ENCODE results near the gene NBR1. TPM values are rescaled to one million over a fixed set of nuclear protein-coding genes. Genes with fewer than 3 reads are reported as not detected.

The NBR1 gene
- polyA plus RNA-seq, 1 donor (not counting 4 experiments of a cell fraction or from before 2014, with no cell fraction given), result 65.7 TPM

DNA sequence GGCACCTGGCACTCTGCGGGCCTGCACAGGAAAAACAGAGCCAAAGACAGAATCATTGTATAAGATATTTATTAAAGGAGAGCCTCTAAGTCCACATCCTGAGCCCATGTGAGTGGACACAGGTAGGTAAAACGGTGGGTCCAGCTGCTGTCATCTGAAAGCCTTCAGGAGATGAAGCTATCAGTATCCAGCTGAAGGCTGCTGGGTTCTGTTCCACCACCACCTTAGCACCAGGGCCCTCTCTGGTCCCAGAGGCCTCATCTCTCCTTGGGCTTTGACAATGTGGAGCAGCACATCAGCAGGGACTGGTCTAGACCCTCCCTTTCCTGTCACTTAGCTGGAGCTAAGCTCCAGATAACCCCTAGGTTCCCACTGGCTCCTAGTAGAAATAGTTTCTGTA is 48.0 kb downstream of the NBR1 start:
- H3K27me3 ChIP-seq (ENCODE audit: control insufficient read depth, extremely low read depth, insufficient read depth, low read length), result no peaks in the 10 kb centered on the region
- TF ChIP-seq, protein P1, sequence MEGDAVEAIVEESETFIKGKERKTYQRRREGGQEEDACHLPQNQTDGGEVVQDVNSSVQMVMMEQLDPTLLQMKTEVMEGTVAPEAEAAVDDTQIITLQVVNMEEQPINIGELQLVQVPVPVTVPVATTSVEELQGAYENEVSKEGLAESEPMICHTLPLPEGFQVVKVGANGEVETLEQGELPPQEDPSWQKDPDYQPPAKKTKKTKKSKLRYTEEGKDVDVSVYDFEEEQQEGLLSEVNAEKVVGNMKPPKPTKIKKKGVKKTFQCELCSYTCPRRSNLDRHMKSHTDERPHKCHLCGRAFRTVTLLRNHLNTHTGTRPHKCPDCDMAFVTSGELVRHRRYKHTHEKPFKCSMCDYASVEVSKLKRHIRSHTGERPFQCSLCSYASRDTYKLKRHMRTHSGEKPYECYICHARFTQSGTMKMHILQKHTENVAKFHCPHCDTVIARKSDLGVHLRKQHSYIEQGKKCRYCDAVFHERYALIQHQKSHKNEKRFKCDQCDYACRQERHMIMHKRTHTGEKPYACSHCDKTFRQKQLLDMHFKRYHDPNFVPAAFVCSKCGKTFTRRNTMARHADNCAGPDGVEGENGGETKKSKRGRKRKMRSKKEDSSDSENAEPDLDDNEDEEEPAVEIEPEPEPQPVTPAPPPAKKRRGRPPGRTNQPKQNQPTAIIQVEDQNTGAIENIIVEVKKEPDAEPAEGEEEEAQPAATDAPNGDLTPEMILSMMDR (optimal IDR thresholded peaks at IDR 0.05 in 1 of 3, IDR thresholded peaks at IDR 0.05 in 1 of 3, conservative IDR thresholded peaks at IDR 0.05 in 1 of 3; ENCODE audit: extremely low read depth in 1 of 3, insufficient read depth in 2 of 3, low read length in 3 of 3), result no peak
- TF ChIP-seq EZH2 (IDR thresholded peaks at IDR 0.05; ENCODE audit: low read length), result no peak
- no peak overlapping the region for H3K4me3 ChIP-seq (ENCODE audit: control insufficient read depth in 2 of 3, extremely low read depth in 1 of 3, insufficient read depth in 2 of 3, low read depth in 1 of 3, low read length in 3 of 3)
- dilution Hi-C loops (cut with MboI; ENCODE audit: extremely low pct_ligation_motif_present, low sequenced_read_pairs), result no loop called here
- no peak for DNase-seq (ENCODE audit: low read depth, low spot score)
- no peaks in the 10 kb centered on the region for H3K9me1 ChIP-seq (ENCODE audit: control insufficient read depth, extremely low read depth, insufficient read depth, low read length)
- H3K27ac ChIP-seq (ENCODE audit: control insufficient read depth, insufficient read depth, low read length), result no peak overlapping the region
- H3K9me3 ChIP-seq (ENCODE audit: control insufficient read depth, low read depth, low read length), result no peaks in the 10 kb centered on the region
- H2AFZ ChIP-seq (ENCODE audit: control insufficient read depth, low read length), result no peak overlapping the region
- H3K79me2 ChIP-seq (ENCODE audit: control insufficient read depth, insufficient read depth, low read length), result no peaks in the 10 kb centered on the region
- H3K4me2 ChIP-seq (ENCODE audit: control insufficient read depth, extremely low read depth, insufficient read depth, low read depth, low read length), result no peak overlapping the region
- H3K36me3 ChIP-seq (ENCODE audit: control insufficient read depth in 2 of 2, extremely low read depth in 1 of 2, insufficient read depth in 2 of 2, low read length in 2 of 2), result peaks cover 8 to 20% of the 10 kb centered on the region in 2 experiments
- no peak overlapping the region for H3K9ac ChIP-seq (ENCODE audit: control insufficient read depth, extremely low read depth, insufficient read depth, low read length)
- no peak for FAIRE-seq
- H3K4me1 ChIP-seq (ENCODE audit: control insufficient read depth, extremely low read depth, insufficient read depth, low read length), result no peaks in the 10 kb centered on the region
- no peaks in the 10 kb centered on the region for H4K20me1 ChIP-seq (ENCODE audit: control insufficient read depth, extremely low read depth, insufficient read depth, low read length)

GRCh38 chr17:43219746-43220380 is 48.8 kb downstream of the NBR1 start:
- FAIRE-seq (no peak), DNase-seq (ENCODE audit: low read depth, low spot score) (no peak)
- Histone ChIP-seq H3K9me1 (ENCODE audit: control insufficient read depth, extremely low read depth, insufficient read depth, low read length) (no peaks in the 10 kb centered on the region), H3K36me3 (ENCODE audit: control insufficient read depth in 2 of 2, extremely low read depth in 1 of 2, insufficient read depth in 2 of 2, low read length in 2 of 2) (peaks cover 8 to 20% of the 10 kb centered on the region in 2 experiments), H2AFZ (ENCODE audit: control insufficient read depth, low read length) (no peak overlapping the region), H3K4me1 (ENCODE audit: control insufficient read depth, extremely low read depth, insufficient read depth, low read length) (no peaks in the 10 kb centered on the region), H3K27ac (ENCODE audit: control insufficient read depth, insufficient read depth, low read length) (no peak overlapping the region), H4K20me1 (ENCODE audit: control insufficient read depth, extremely low read depth, insufficient read depth, low read length) (no peaks in the 10 kb centered on the region), H3K79me2 (ENCODE audit: control insufficient read depth, insufficient read depth, low read length) (no peaks in the 10 kb centered on the region), H3K4me2 (ENCODE audit: control insufficient read depth, extremely low read depth, insufficient read depth, low read depth, low read length) (no peak overlapping the region), H3K27me3 (ENCODE audit: control insufficient read depth, extremely low read depth, insufficient read depth, low read length) (no peaks in the 10 kb centered on the region), H3K4me3 (ENCODE audit: control insufficient read depth in 2 of 3, extremely low read depth in 1 of 3, insufficient read depth in 2 of 3, low read depth in 1 of 3, low read length in 3 of 3) (no peak overlapping the region), H3K9me3 (ENCODE audit: control insufficient read depth, low read depth, low read length) (no peaks in the 10 kb centered on the region), H3K9ac (ENCODE audit: control insufficient read depth, extremely low read depth, insufficient read depth, low read length) (no peak overlapping the region)
- dilution Hi-C loops (cut with MboI; ENCODE audit: extremely low pct_ligation_motif_present, low sequenced_read_pairs), result no loop called here
- TF ChIP-seq, protein P1 (optimal IDR thresholded peaks at IDR 0.05 in 1 of 3, IDR thresholded peaks at IDR 0.05 in 1 of 3, conservative IDR thresholded peaks at IDR 0.05 in 1 of 3; ENCODE audit: extremely low read depth in 1 of 3, insufficient read depth in 2 of 3, low read length in 3 of 3), result no peak
- no peak for TF ChIP-seq EZH2 (IDR thresholded peaks at IDR 0.05; ENCODE audit: low read length)

All from keratinocyte (primary cell).